COLO668 (cell line): Measurements from ENCODE around the gene CTSS.

ENCODE experiments used
- DNase-seq: peaks from one replicate; lab custom pipeline; 2025; ENCODE audit not compliant: unreplicated experiment; lab: John Stamatoyannopoulos, UW

CTSS gene

DNA sequence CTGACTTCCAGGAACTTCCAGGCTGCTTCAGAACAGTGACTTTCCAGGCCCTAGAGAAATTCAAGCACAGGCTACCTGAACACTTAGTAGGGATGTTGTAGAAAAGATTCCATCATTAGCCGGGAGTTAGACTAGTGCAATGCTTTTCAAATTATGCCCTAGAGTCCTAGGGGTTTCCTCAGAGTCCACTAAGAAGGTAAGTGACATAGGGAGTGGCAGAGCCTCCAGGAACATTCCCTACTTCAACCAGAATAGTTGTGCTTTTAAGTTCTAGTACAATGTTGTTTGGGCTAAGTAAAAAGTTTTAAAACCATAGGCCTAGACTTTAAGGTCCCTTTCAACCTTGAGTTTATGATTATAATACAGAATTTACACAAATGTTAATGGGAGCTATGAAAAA, 59.5 kb downstream of the CTSS start:
- no peak for DNase-seq

DNA sequence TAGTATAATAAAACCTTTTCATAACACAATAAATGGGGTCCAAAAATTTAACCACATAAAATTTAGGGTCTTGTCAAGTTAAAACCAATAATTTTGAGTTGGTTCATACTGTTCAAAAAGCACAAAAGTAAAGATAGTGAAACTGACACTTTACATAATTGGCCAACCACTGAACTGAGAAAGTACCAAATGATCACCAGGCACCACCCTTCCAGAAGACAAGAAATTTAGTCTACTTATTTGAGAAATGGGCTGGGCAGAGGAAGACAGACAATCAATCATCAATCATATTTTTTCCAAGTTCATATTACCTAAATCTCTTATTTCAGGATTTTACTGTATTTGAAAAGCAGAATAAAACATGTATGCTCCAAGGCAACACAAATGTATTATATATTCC, 62.2 kb downstream of the CTSS start:
- no peak for DNase-seq

DNA sequence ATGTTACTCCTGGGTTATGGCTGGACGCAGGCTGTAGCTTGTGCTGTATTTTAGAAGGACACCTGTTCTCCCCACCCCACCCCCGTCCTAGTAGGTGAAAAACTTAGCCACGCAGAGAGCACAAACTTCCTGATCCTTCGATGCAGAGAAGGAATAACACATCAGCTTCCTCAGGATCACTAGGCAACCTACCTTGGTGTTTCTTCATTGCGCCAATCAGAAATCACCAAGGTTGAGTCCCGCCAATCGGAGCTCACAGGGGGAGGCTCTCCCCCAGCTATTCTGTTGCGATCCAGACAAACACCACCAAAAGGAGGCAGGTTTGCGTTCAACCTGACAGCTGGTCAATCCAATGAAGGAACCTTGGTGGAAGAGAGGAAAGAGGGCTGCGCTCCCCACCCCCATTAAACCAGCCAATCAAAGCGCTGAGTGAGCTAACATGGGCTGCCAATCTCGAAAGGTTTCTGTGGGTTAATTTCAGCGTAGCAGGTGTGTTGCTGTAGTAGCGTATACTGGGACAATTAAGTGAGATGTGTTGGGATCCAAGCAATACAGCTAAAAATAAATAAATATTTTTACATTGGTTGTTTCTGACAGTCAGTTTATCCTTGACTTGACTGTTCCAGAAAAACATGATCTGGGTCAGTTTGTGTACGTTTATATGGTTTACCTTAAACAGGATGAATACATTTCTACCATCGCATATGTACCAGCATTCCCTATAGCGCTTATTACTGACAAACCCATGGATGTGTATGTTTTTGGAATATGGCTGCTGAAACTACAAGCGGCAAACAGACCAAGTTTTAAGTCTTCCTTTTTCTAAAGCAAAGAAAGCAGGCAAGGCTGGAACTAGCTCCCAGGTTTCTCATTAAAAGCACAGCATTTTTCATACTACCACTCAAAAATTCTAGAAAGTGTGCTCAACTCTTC, 68.3 kb downstream of the CTSS start, which contains the start of gene GOLPH3L:
TSS of gene GOLPH3L (minus strand) at position 160 of the 933 bp plus-strand sequence. CDS start 2,316 bp downstream, outside the sequence.
- peak; percentile 96 for DNase-seq

DNA sequence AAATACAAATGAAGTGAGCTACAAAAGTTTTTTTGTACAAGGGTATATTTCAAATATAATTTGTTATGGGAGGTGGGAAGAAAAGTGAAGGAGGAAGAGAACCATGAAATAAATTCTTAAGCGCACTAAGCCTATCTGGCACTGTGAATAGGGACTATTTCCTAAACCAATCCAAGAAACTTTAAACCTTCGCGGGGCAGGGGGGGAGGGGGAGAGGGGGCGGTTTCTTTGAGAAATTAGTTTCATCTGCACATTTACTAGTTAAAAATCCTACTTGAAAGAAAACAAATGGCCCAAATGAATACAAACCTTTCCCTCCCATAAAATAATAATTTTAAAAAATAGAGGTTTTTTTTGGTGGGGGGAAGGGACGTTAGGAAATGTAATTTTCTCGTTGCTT, 69.0 kb downstream of the CTSS start:
- DNase-seq: no peak

DNA sequence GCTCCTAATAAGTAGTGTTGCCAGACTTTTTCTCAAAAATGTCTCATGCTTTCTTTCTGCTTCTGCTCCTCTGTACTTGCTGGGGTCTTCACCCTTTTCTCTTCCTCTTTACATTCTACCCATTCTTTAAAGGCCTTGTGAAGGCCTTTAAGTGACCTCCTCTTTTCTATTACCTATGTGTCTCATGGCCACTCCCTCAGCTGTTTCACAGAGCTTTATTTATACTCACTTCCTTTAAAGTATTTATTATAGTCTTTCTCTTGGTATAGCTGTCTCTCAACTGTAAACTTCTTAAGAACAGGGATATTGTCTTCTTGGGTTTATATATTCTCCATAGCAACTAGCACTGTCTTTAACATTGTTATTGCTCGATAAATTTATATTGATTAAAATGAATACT, 69.4 kb downstream of the CTSS start:
- no peak for DNase-seq

DNA sequence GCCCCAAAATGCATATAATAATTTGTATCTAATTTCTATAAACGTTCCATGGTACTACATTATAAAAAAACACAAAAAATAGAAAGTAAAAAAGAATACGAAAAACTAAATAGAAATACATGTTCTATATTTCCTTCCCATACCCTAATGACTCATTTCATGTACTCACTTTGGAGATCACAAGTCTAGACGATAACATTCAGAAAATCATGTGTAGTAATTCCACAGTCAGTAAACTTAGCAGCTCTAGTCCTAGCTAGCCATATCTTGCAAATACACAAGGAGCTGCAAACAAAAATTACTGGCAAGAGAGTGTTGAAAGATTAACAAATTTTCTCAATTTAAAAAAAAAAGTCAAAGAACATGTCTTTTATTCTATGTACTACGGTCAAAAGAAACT, 70.0 kb downstream of the CTSS start:
- no peak for DNase-seq

DNA sequence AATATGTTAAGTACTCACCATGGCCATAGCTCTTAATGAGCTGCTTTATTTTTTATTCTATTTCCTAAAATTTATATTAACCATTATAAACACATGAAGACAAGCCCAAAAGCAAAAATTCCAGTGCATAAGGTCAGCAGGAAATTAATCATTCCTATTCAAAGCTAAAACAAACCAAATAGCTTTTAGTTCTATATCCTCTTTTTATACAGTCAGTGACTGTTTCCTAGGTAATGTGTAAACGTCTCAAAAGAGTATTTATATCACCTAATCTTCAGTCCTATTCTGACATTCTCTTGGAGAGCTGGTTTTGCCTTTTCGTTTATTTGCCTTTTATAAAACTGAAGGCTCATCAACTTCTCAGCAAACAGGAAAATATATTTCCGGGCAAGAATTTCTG, 72.9 kb downstream of the CTSS start:
- no peak for DNase-seq

DNA sequence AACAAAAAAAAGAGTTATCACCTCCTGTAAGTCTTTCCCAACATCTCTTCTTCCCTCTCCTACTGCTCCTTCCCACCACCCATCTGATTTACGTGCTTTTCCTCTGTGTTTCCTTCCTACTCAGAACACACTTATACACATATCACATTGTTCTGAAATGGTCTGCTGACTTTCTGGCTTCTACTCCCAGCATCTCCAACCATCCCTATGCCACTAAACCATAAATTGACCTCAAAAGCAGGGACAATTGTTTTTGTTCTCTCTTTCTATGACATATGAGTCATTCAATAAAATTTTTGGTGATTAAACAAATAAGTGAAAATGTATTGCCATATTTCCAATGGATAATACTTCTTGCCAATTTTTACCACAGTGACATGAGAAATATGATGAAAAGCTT, 76.8 kb downstream of the CTSS start:
- no peak for DNase-seq

DNA sequence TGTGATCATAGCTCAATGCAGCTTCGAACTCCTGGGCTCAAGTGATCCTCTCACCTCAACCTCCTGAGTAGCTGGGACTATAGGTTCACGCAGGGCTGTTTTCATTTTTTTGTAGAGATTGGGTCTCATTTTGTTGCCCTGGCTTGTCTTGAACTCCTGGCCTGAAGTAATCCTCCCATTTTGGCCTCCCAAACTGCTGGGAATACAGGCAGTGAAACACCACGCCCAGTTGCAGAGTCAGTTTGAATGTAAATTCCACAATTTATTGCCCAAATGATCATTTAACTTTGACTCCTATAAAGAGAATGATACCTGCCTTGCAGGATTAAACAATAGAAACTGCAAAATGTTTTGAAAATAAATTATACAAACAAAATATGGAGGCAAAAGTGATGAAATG, 79.3 kb downstream of the CTSS start:
- DNase-seq: no peak

DNA sequence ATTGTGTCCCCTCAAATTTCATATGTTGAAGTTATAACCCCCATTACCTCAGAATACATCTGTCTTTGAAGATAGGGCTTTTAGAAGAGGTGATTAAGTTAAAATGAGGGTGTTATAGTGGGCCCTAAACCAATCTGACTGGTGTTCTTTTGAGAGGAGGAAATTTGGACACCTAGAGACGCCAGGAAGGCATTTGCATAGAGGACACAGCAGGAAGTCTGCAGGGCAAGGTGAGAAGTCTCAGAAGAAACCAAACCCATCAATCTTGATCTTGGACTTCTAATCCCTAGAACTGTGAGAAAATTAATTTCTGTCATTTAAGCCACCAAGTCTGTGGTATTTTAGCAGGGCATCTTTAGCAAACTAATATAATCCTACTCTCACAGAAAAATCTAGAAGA, 81.7 kb downstream of the CTSS start:
- DNase-seq: no peak
